Umbilical cord (tissue), 2 donors: ENCODE results near the gene NHLH2. TPM values are rescaled to one million over a fixed set of nuclear protein-coding genes. Genes with fewer than 3 reads are reported as not detected.

Experiments used
- DNase-seq: peaks from one replicate; pipeline ENCODE4 v3.0.0-alpha.2; 2015; ENCODE audit warnings: low spot score
- total RNA-seq: library from RNA; depleted of rRNA; stranded (reverse); fragments of >200 nt; gene quantifications from one replicate; pipeline ENCODE4 v1.2.3, GENCODE V29; 2014; ENCODE audit warnings: low replicate concordance; ENCODE audit not compliant: insufficient read depth

Gene NHLH2
- total RNA-seq, 1 donor from 2014 or later: 1.9 TPM

GRCh38 chr1:115802416-115802815, 38.5 kb downstream of the NHLH2 start:
- no peak for DNase-seq

GRCh38 chr1:115797486-115797885, 43.4 kb downstream of the NHLH2 start:
- no peak for DNase-seq

DNA sequence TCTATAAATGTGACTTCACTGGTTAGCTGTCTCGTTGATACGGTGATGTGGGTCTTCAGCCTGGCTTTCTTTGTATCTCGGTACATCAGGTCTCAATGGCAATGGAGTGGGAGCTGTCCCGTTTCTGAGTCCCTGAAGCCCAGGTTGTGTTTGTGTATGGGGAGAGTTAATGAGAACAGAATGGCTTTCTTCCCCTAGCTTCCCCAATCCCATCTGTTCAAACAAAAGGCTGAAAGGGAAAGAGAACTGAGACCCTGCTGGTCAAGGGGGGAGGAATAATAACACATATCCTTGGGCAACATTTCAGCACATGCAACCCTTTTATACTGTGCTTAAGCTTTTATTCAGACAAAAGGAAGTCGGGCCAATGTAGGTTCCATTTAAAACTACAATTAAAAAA, 44.0 kb downstream of the NHLH2 start:
- DNase-seq: no peak

GRCh38 chr1:115796036-115796435, 44.9 kb downstream of the NHLH2 start:
- DNase-seq: no peak

DNA sequence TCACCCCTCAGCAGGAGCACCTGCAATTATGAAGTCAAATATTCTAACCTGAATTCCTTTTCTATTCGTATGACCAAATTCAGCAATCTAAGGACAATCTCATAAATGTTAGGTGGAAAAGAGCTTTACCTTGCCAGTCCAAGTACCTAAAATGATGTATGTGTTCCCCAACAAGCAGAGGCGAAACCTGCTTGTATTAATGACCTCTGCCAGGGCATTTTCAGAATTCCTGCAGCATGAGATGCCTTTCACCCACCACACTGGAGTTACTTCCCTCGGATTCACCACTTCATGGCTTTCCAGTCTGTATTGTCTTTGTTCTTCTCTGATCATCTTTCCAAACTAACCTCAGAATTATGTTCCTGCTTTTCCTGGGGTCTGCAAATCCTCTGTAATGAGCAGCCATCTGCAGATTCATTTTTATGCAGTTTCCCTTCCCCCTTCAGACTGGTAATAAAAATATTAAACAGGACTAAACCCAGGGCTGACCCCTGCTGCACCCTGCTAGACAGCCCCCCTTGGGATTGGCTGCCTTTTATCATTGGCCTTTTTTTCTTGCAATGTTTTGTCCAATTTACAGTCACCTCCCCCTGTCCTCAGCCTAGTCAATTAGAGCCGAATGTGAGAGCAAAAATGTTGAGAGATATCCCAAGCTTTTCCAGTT, 45.8 kb downstream of the NHLH2 start:
- DNase-seq: no peak

GRCh38 chr1:115793162-115793561, 47.8 kb downstream of the NHLH2 start:
- no peak for DNase-seq

GRCh38 chr1:115791816-115792215, 49.1 kb downstream of the NHLH2 start:
- DNase-seq: no peak

DNA sequence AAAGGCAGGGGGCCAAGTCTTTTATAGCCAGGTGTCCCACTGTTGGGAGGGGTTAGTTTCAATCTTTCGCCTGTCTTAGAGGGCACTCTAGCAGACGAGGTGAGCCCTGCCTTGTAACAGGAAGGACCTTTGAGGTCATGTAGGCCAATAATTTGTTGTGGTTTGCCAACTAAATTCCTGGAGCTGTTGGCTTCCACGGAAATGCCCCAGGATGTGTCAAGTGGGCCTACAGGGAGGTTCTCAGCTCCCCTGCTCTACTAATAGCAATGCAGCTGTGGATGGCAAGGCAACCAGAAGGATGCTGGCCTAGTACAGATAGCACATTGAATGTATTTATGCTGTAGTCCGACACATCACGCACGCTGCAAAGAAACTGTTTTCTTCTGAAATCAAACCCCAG, 50.1 kb downstream of the NHLH2 start:
- DNase-seq: no peak

- peak; percentile 82 for DNase-seq
Measured at GRCh38 chr1:115790356-115790755, 50.6 kb downstream of the NHLH2 start.

Other genes with a start within 250 kb of the NHLH2 start
- 7.2 TPM for gene VANGL1, start 199.2 kb downstream of the NHLH2 start, total RNA-seq
- gene CASQ2, start 72.4 kb downstream of the NHLH2 start, total RNA-seq: 38.5 TPM
- gene SLC22A15, start 135.4 kb upstream of the NHLH2 start, total RNA-seq: 4.1 TPM